GM12892 (cell line): ENCODE measurements around the gene C1S.
A peak's percentile ranks its signal among the peaks of the same experiment; 100 is the strongest.

Experiments used
- DNase-seq: peaks from one replicate; pipeline ENCODE4 v3.0.0; 2011; ENCODE audit not compliant: insufficient read length
- FAIRE-seq: peaks from 2 replicates; lab custom pipeline; 2011; peaks lifted over from hg19 to GRCh38; lab: Jason Lieb, UNC
- POLR2A ChIP-seq: IDR thresholded peaks from 2 replicates; pipeline ENCODE4 v1.6.1; 2011; ENCODE audit warnings: low read depth, low read length, control low read depth
- POLR2AphosphoS5 ChIP-seq: IDR thresholded peaks from 2 replicates; pipeline ENCODE4 v1.6.1; 2011; ENCODE audit warnings: low read depth, low read length, control low read depth
- TAF1 ChIP-seq: IDR thresholded peaks from 2 replicates; pipeline ENCODE4 v1.6.1; 2011; ENCODE audit warnings: low read depth, mild to moderate bottlenecking, control low read depth, low read length, borderline replicate concordance

The C1S gene

DNA sequence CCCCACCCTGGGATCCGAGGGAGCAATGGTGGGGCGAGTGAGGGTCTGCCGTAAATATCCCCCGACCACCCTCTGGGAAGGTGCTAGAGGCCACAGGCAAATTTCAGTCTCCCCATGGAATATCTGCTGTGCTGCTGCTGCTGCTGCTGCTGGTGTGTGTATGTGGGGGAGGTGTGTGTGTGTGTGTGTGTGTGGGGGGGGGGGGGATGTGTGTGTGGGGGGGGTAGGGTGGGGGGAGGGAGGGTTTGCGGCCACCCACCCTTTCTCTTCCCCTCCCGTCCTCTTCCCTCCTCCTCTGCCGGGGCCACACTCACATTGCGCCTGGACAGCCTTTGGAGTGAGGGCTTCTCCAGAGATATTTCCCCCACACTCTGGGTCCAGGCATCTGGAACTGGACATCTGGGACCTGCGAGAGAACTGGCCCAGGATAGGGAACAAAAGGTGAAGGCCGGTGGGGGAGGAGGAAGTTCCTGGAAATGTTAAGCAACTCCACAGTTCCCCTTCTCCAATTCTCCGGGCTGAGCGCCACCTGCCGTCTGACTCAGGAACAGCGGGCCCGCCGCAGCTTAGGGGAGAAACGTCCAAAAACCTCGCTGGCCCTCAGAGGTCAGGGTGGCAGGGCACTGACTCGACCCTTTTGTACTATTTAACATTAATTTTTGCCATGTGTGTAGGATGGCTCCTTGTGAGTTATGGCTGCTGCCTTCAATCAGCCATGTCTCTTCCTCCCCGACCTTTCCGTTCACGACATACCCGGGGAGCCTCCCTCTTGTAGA, 48.5 kb downstream of the C1S start, which contains the start of gene C1RL:
Gene C1RL, minus strand, starts transcription at position 419 of the 776 bp plus-strand sequence. Its CDS starts 34 bp downstream, at position 385.
- no peak for TF ChIP-seq POLR2AphosphoS5
- no peak; the same call in 1 of the 2 replicates for TF ChIP-seq POLR2A
- no peak for TF ChIP-seq TAF1
- FAIRE-seq (peak; percentile 92), DNase-seq (no peak)

DNA sequence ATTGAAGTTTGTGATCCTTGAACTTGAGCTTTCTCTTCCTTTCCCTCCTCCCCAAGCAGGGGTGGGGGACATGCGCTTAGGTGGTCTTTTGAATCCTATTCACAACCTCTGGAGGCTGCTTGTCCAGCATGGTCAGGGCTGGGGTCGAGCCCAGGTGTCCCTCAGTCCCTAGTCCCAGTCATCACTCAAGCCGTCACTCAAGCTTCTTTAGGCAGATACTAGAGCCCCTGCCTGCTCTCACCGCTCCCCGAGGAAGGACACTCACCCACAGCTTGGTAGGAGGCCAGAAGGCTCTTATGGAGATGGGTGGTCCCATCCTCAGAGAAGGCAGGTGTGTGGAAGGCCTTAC, 49.0 kb downstream of the C1S start:
- TF ChIP-seq POLR2A: no peak
- no peak for TF ChIP-seq POLR2AphosphoS5
- no peak for TF ChIP-seq TAF1
- no peak for DNase-seq
- no peak for FAIRE-seq

DNA sequence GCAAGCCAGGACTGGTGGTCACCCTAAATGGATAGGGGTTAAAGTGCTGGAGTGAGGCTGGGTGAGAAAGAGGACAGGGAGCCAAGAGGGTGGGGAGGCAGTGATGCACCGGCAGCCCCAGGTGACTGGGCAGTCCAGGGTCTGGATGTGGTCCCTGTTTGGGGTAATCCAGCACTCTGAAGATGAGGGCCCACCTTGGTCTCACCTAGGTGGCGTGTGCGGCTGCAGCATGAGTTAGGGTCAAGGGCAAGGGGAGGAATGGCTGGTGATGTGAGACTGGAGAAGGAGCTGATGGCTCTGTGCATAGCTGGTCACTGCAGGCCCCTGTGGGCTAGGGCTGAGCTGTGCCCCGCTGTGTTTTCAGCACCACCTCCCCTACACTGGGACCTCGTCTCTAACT, 50.1 kb downstream of the C1S start:
- DNase-seq (no peak), FAIRE-seq (no peak)
- TF ChIP-seq POLR2AphosphoS5 (no peak), POLR2A (no peak), TAF1 (no peak)

DNA sequence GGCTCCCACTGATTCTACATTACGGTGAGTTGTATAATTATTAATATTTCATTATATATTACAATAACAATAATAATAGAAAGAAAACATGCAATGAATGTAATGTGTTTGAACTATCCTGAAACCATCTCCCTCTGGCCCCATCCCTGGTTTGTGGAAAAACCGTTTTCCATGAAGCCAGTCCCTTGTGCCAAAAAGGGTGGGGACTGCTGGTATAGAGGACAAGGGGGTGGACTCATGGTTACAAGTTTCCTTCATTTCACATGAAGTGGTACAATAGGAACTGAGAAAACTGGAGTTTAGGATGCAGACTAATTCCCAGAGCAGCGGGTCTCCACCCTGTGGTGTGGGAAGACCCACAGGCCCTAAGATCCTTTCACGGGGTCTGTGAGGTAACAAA, 51.5 kb downstream of the C1S start:
- no peak for FAIRE-seq
- TF ChIP-seq POLR2AphosphoS5 (no peak), TAF1 (no peak), POLR2A (no peak)
- DNase-seq: no peak

DNA sequence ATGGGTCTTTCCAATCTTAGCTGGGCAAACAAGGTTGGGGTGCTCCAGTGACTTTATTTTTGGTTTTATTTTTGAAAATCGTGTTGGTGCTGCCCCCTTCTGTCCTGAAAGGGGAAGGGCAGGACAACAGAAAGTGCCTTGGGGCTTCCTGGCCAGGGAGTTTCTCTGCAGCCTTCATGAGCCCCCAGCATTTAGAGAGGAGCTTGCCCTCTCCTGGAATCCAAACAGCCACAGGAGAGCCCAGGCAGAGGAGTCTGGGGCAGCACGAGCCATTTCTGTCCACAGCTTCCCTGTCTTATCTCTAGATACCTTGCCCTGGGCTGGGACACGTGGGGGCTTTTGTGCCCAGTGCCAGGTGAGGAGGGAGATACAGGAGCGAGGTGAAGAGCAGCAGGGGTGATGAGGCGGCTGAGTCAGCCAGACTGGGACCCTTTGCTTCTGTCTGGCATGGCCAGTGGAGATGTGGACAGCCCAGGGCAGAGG, 52.9 kb downstream of the C1S start:
- TF ChIP-seq POLR2A (no peak), POLR2AphosphoS5 (no peak), TAF1 (no peak)
- DNase-seq: no peak
- peak; percentile 85 for FAIRE-seq

DNA sequence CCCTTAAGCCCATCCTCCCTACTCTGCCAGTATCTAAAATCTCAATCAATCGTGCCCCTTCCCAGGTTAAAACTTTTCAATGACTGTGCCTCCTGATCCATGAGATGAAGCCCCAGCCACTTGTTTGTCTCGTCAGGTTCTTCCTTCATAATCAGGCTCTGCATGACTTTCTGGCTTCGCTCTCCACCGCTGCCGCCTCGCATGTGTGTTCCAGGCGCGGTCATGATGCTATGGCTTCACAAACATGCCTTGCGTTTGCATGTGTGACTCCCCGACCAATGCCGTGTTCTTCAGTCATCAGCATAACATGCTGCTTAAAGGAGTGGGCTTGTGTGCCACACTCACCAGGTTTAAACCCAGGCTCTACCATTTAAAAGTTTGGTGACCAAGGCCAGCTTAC, 53.5 kb downstream of the C1S start:
- DNase-seq: no peak
- FAIRE-seq: no peak
- TF ChIP-seq POLR2A (no peak), TAF1 (no peak), POLR2AphosphoS5 (no peak)

DNA sequence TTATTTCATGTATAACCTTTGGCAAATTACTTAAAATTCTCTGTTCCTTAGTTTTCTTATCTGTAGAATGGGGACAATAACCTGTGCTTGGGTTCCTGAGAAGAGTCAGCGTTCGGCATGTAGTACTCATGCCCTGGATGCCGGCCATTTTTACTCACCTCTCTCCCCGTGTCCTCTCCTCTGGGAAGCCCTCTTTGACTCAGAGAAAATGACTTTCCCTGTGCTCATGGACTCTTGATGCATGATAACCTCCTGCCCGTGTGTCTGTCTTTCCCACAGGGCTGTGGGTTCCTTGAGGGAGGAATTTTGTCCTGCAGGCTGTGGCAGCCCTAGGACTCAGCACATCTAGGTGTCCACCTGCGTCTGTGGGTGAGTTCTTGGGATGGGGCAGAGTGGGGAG, 54.3 kb downstream of the C1S start:
- DNase-seq: no peak
- TF ChIP-seq TAF1 (no peak), POLR2A (no peak), POLR2AphosphoS5 (no peak)
- no peak for FAIRE-seq

DNA sequence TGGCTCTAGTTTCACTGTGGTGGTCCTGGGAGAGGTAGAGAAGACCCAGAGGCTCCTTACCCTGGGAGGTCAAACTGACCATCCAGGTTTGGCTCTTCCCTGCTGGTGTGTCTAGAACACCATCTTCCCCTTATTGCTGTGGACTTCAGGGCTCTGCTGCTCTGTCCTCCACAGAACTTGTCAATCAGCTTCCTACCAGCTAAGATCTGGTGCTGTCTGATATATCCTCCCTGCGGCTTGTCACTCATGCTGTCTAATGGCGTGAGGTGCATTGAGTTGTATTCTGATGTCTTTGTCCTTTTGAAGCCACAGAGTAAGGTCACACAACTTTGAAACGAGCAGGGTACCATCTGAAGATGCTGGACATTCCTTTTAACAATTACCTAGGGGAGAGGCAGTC, 55.7 kb downstream of the C1S start:
- FAIRE-seq: no peak

DNA sequence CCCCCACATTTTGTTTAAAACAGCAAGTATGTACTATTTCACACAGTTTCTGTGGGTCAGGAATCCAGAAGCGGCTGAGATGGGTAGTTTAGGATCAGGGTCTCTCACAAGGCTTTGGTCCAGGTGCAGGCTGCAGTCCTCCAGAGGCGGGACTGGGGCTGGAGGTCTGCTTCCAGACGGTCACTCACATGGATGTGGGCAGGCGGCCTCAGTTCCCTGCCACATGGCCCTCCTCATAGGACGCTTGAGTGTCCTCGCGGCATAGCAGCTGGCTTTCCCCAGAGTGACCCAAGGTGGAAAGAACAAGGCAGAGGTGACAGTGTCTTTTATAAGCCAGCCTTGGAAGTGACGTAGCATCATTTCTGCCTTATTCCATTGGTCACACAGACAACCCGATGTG, 56.4 kb downstream of the C1S start:
- FAIRE-seq (no peak), DNase-seq (no peak)
- TF ChIP-seq TAF1 (no peak), POLR2A (no peak), POLR2AphosphoS5 (no peak)

More for the DNA sequence above, 55.7 kb downstream of the C1S start:
- DNase-seq: no peak
- TF ChIP-seq POLR2A: no peak
- no peak for TF ChIP-seq TAF1
- TF ChIP-seq POLR2AphosphoS5: no peak

DNA sequence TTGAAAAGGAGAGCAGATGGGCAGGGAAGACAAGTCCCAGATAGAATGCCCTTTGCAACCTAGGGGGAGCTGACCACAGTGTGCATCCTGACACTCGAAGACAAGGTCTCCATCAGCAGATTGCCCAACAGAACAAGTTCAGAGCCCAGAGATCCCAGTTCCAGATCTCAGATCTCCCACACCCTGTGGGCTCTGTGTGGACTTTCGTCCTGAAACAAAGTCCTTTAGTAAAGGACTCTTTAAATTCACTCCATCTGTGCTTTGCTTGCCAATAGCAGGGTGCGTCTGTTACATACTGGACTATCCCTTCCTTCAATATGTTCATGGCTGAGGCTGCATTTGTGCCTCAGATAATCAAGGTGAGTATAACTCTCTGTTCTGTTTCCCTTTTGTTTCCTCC, 57.2 kb downstream of the C1S start:
- FAIRE-seq (no peak), DNase-seq (no peak)
- no peak for TF ChIP-seq POLR2A
- no peak for TF ChIP-seq TAF1
- no peak for TF ChIP-seq POLR2AphosphoS5

DNA sequence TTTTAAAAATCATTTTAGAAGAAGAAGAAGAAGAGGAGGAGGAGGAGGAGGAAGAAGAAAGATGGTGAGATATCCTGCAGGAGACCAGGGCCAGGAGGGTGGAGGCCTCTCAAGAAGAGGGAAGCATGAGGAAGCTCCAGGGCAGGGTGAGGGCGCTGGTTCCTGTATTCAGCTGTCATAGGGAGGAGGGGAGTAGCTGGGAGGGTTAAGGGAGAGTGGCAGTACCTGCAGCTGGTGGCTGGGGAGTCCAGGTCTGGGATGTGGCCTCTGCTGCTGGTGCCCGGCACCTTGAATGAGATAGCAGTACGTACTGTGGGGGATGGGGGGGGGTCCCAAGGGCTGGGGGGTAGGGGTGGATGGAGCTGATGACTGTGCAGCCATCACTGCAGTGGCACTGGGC, 58.4 kb downstream of the C1S start:
- no peak for FAIRE-seq
- TF ChIP-seq POLR2AphosphoS5: no peak

DNA sequence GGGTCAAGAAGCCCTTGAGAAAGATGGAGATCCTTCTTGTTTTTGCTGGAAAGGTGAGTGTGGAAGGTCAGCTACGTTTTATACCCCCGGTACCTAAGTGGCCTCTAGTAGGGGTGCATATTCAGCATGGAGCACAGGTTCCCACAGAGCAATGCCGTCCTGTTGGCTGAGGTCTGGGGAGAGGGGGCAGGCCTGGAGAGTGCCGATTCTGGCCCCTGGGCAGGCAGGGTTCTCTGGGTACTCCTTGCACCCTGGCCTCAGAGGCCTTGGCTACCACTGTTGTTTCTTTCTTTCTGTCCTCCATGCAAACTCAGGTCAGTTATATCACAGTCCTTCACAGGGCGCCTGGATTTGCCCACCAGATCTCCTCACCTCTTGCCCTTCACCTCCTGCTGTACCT, 59.6 kb downstream of the C1S start:
- no peak for DNase-seq
- no peak for FAIRE-seq
- no peak for TF ChIP-seq POLR2AphosphoS5
- no peak for TF ChIP-seq TAF1
- no peak for TF ChIP-seq POLR2A

More for the DNA sequence above, 58.4 kb downstream of the C1S start:
- no peak for DNase-seq
